ENCODE results near the gene MLLT1. TPM values are rescaled to one million over a fixed set of nuclear protein-coding genes. Genes with fewer than 3 reads are reported as not detected.

MLLT1 gene
- total RNA-seq, 1 experiment from 2014 or later, result 60.0 TPM

- H3K36me3 ChIP-seq (ENCODE audit: control insufficient read depth, insufficient read depth, low read length), result no peaks in the 10 kb centered on the region
- intact Hi-C loops (cut with micrococcal nuclease; ENCODE audit: unreplicated experiment), result no loop called here
- Mint-ChIP-seq H3K27ac (ENCODE audit: unreplicated experiment) (no peak overlapping the region), H3K36me3 (ENCODE audit: insufficient read depth, unreplicated experiment) (peaks cover 48% of the 10 kb centered on the region), H3K4me3 (ENCODE audit: unreplicated experiment) (no peak overlapping the region), H3K9me3 (ENCODE audit: unreplicated experiment) (no peaks in the 10 kb centered on the region), H3K4me1 (ENCODE audit: low read depth, unreplicated experiment) (no peaks in the 10 kb centered on the region), H3K27me3 (ENCODE audit: insufficient read depth, unreplicated experiment) (no peaks in the 10 kb centered on the region)
- H3K9me3 ChIP-seq, result no peaks in the 10 kb centered on the region
- no peak for TF ChIP-seq CTCF (IDR thresholded peaks at IDR 0.05; ENCODE audit: insufficient read depth in 1 of 2, low read depth in 1 of 2, low read length in 1 of 2, severe bottlenecking in 1 of 2, unreplicated experiment in 1 of 2)
- no peak overlapping the region for H3K4me3 ChIP-seq (ENCODE audit: low read depth, low read length)
- no TSS peak for BruUV-seq (replicated peaks)
- ChIA-PET POLR2A (no interaction called here), CTCF (no interaction called here)
- no peaks in the 10 kb centered on the region for H3K27me3 ChIP-seq (replicated peaks; ENCODE audit: control insufficient read depth, insufficient read depth, low read length)
- H3K4me1 ChIP-seq, result no peaks in the 10 kb centered on the region
- DNase-seq, result no peak
Observed at GRCh38 chr19:6227936-6228325, 51.8 kb downstream of the MLLT1 start.

GRCh38 chr19:6227156-6227935, 52.4 kb downstream of the MLLT1 start:
- no peak overlapping the region for H3K27ac Mint-ChIP-seq (ENCODE audit: unreplicated experiment)
- H3K36me3 Mint-ChIP-seq (ENCODE audit: insufficient read depth, unreplicated experiment), result peaks cover 48% of the 10 kb centered on the region
- no peaks in the 10 kb centered on the region for H3K27me3 Mint-ChIP-seq (ENCODE audit: insufficient read depth, unreplicated experiment)
- no peaks in the 10 kb centered on the region for H3K4me1 ChIP-seq
- intact Hi-C loops (cut with micrococcal nuclease; ENCODE audit: unreplicated experiment), result no loop called here
- ChIA-PET CTCF (no interaction called here), POLR2A (no interaction called here)
- no peak for TF ChIP-seq CTCF (IDR thresholded peaks at IDR 0.05; ENCODE audit: insufficient read depth in 1 of 2, low read depth in 1 of 2, low read length in 1 of 2, severe bottlenecking in 1 of 2, unreplicated experiment in 1 of 2)
- H3K4me1 Mint-ChIP-seq (ENCODE audit: low read depth, unreplicated experiment), result no peaks in the 10 kb centered on the region
- BruUV-seq (replicated peaks), result no TSS peak
- H3K9me3 ChIP-seq, result no peaks in the 10 kb centered on the region
- H3K27me3 ChIP-seq (replicated peaks; ENCODE audit: control insufficient read depth, insufficient read depth, low read length), result no peaks in the 10 kb centered on the region
- no peak overlapping the region for H3K4me3 Mint-ChIP-seq (ENCODE audit: unreplicated experiment)
- H3K36me3 ChIP-seq (ENCODE audit: control insufficient read depth, insufficient read depth, low read length), result no peaks in the 10 kb centered on the region
- DNase-seq, result no peak
- H3K4me3 ChIP-seq (ENCODE audit: low read depth, low read length), result no peak overlapping the region
- H3K9me3 Mint-ChIP-seq (ENCODE audit: unreplicated experiment), result no peaks in the 10 kb centered on the region

GRCh38 chr19:6226444-6227155, 53.2 kb downstream of the MLLT1 start:
- intact Hi-C loops (cut with micrococcal nuclease; ENCODE audit: unreplicated experiment), result no loop called here
- Histone ChIP-seq H3K9me3 (no peaks in the 10 kb centered on the region), H3K27me3 (replicated peaks; ENCODE audit: control insufficient read depth, insufficient read depth, low read length) (no peaks in the 10 kb centered on the region), H3K4me3 (ENCODE audit: low read depth, low read length) (no peak overlapping the region), H3K4me1 (no peaks in the 10 kb centered on the region), H3K36me3 (ENCODE audit: control insufficient read depth, insufficient read depth, low read length) (no peaks in the 10 kb centered on the region)
- no peak for DNase-seq
- H3K4me3 Mint-ChIP-seq (ENCODE audit: unreplicated experiment), result no peak overlapping the region
- CTCF ChIA-PET, result interaction anchor here (0.5 kb wide), 1 partner anchor 46 kb away, joined by 4 read pairs; no protein-coding TSS in a partner anchor
- no peak for TF ChIP-seq CTCF (IDR thresholded peaks at IDR 0.05; ENCODE audit: insufficient read depth in 1 of 2, low read depth in 1 of 2, low read length in 1 of 2, severe bottlenecking in 1 of 2, unreplicated experiment in 1 of 2)
- POLR2A ChIA-PET, result no interaction called here
- H3K27me3 Mint-ChIP-seq (ENCODE audit: insufficient read depth, unreplicated experiment), result no peaks in the 10 kb centered on the region
- H3K36me3 Mint-ChIP-seq (ENCODE audit: insufficient read depth, unreplicated experiment), result peaks cover 48% of the 10 kb centered on the region
- BruUV-seq (replicated peaks), result no TSS peak
- no peaks in the 10 kb centered on the region for H3K9me3 Mint-ChIP-seq (ENCODE audit: unreplicated experiment)
- no peaks in the 10 kb centered on the region for H3K4me1 Mint-ChIP-seq (ENCODE audit: low read depth, unreplicated experiment)
- no peak overlapping the region for H3K27ac Mint-ChIP-seq (ENCODE audit: unreplicated experiment)

Measured in Caco-2 (cell line).